ENCODE measurements around the gene TMEM269. TPM values are rescaled to one million over a fixed set of nuclear protein-coding genes. Genes with fewer than 3 reads are reported as not detected.

The TMEM269 gene
- polyA plus RNA-seq, 1 donor (not counting 4 experiments of a cell fraction or from before 2014, with no cell fraction given), result 0.12 TPM

DNA sequence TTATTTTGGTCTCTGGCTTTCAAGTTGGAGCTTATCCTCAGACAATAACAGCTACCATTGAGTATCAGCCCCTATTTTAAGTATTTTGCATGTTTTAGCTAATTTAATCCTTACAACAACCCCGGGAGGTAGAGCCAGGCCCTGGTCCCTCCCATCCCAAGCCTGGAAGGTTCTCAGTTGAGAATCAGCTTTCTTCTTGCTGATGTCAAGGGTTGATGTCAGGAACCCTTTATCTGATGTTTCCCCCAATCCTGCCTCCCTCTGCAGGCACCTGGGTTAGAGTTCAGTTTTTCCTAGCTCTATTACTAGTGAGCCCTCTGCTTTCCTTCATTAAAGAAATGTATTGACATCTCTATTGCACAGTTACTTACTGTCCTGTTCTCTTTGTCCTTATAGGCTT lies 36.0 kb downstream of the TMEM269 start:
- no peaks in the 10 kb centered on the region for H4K20me1 ChIP-seq (ENCODE audit: control insufficient read depth, extremely low read depth, insufficient read depth, low read length)
- no peak for DNase-seq (ENCODE audit: low read depth, low spot score)
- H3K27ac ChIP-seq (ENCODE audit: control insufficient read depth, insufficient read depth, low read length), result no peak overlapping the region
- no peaks in the 10 kb centered on the region for H3K9me1 ChIP-seq (ENCODE audit: control insufficient read depth, extremely low read depth, insufficient read depth, low read length)
- H3K9ac ChIP-seq (ENCODE audit: control insufficient read depth, extremely low read depth, insufficient read depth, low read length), result no peak overlapping the region
- FAIRE-seq, result no peak
- no peaks in the 10 kb centered on the region for H3K9me3 ChIP-seq (ENCODE audit: control insufficient read depth, low read depth, low read length)
- peaks cover 13% of the 10 kb centered on the region for H3K4me1 ChIP-seq (ENCODE audit: control insufficient read depth, extremely low read depth, insufficient read depth, low read length)
- H2AFZ ChIP-seq (ENCODE audit: control insufficient read depth, low read length), result no peak overlapping the region
- no peaks in the 10 kb centered on the region for H3K27me3 ChIP-seq (ENCODE audit: control insufficient read depth, extremely low read depth, insufficient read depth, low read length)
- no peak overlapping the region for H3K4me3 ChIP-seq (ENCODE audit: control insufficient read depth in 2 of 3, extremely low read depth in 1 of 3, insufficient read depth in 2 of 3, low read depth in 1 of 3, low read length in 3 of 3)
- H3K4me2 ChIP-seq (ENCODE audit: control insufficient read depth, extremely low read depth, insufficient read depth, low read depth, low read length), result no peak overlapping the region
- no peaks in the 10 kb centered on the region for H3K79me2 ChIP-seq (ENCODE audit: control insufficient read depth, insufficient read depth, low read length)
- TF ChIP-seq, protein P1, sequence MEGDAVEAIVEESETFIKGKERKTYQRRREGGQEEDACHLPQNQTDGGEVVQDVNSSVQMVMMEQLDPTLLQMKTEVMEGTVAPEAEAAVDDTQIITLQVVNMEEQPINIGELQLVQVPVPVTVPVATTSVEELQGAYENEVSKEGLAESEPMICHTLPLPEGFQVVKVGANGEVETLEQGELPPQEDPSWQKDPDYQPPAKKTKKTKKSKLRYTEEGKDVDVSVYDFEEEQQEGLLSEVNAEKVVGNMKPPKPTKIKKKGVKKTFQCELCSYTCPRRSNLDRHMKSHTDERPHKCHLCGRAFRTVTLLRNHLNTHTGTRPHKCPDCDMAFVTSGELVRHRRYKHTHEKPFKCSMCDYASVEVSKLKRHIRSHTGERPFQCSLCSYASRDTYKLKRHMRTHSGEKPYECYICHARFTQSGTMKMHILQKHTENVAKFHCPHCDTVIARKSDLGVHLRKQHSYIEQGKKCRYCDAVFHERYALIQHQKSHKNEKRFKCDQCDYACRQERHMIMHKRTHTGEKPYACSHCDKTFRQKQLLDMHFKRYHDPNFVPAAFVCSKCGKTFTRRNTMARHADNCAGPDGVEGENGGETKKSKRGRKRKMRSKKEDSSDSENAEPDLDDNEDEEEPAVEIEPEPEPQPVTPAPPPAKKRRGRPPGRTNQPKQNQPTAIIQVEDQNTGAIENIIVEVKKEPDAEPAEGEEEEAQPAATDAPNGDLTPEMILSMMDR (optimal IDR thresholded peaks at IDR 0.05 in 1 of 3, IDR thresholded peaks at IDR 0.05 in 1 of 3, conservative IDR thresholded peaks at IDR 0.05 in 1 of 3; ENCODE audit: extremely low read depth in 1 of 3, insufficient read depth in 2 of 3, low read length in 3 of 3), result no peak
- no peak for TF ChIP-seq EZH2 (IDR thresholded peaks at IDR 0.05; ENCODE audit: low read length)
- dilution Hi-C loops (cut with MboI; ENCODE audit: extremely low pct_ligation_motif_present, low sequenced_read_pairs), result no loop called here
- no peaks in the 10 kb centered on the region for H3K36me3 ChIP-seq (ENCODE audit: control insufficient read depth in 2 of 2, extremely low read depth in 1 of 2, insufficient read depth in 2 of 2, low read length in 2 of 2)

DNA sequence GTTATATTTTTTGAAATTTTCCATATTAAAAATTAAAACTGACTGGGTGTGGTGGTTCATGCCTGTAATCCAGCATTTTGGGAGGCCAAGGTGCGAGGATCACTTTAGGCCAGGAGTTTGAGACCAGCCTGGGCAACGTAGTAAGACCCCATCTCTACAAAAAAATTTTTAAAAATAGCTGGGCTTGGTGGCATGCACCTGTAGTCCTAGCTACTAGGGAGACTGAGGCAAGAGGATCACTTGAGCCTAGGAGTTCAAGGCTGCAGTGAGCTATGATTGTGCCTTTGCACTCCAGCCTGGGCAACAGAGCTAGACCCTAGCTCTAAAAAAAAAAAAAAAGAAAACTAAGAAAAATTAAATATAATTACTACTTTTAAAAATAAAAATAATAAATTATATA lies 36.9 kb downstream of the TMEM269 start:
- no peak for FAIRE-seq
- no peaks in the 10 kb centered on the region for H3K9me3 ChIP-seq (ENCODE audit: control insufficient read depth, low read depth, low read length)
- no peak for DNase-seq (ENCODE audit: low read depth, low spot score)
- no peaks in the 10 kb centered on the region for H3K79me2 ChIP-seq (ENCODE audit: control insufficient read depth, insufficient read depth, low read length)
- H3K36me3 ChIP-seq (ENCODE audit: control insufficient read depth in 2 of 2, extremely low read depth in 1 of 2, insufficient read depth in 2 of 2, low read length in 2 of 2), result no peaks in the 10 kb centered on the region
- no peak overlapping the region for H3K27ac ChIP-seq (ENCODE audit: control insufficient read depth, insufficient read depth, low read length)
- H3K9ac ChIP-seq (ENCODE audit: control insufficient read depth, extremely low read depth, insufficient read depth, low read length), result no peak overlapping the region
- no peak overlapping the region for H3K4me3 ChIP-seq (ENCODE audit: control insufficient read depth in 2 of 3, extremely low read depth in 1 of 3, insufficient read depth in 2 of 3, low read depth in 1 of 3, low read length in 3 of 3)
- H2AFZ ChIP-seq (ENCODE audit: control insufficient read depth, low read length), result no peak overlapping the region
- dilution Hi-C loops (cut with MboI; ENCODE audit: extremely low pct_ligation_motif_present, low sequenced_read_pairs), result no loop called here
- H3K4me1 ChIP-seq (ENCODE audit: control insufficient read depth, extremely low read depth, insufficient read depth, low read length), result peaks cover 8% of the 10 kb centered on the region
- TF ChIP-seq EZH2 (IDR thresholded peaks at IDR 0.05; ENCODE audit: low read length), result no peak
- TF ChIP-seq, protein P1 (optimal IDR thresholded peaks at IDR 0.05 in 1 of 3, IDR thresholded peaks at IDR 0.05 in 1 of 3, conservative IDR thresholded peaks at IDR 0.05 in 1 of 3; ENCODE audit: extremely low read depth in 1 of 3, insufficient read depth in 2 of 3, low read length in 3 of 3), result no peak
- H3K27me3 ChIP-seq (ENCODE audit: control insufficient read depth, extremely low read depth, insufficient read depth, low read length), result no peaks in the 10 kb centered on the region
- H3K9me1 ChIP-seq (ENCODE audit: control insufficient read depth, extremely low read depth, insufficient read depth, low read length), result no peaks in the 10 kb centered on the region
- no peak overlapping the region for H3K4me2 ChIP-seq (ENCODE audit: control insufficient read depth, extremely low read depth, insufficient read depth, low read depth, low read length)
- no peaks in the 10 kb centered on the region for H4K20me1 ChIP-seq (ENCODE audit: control insufficient read depth, extremely low read depth, insufficient read depth, low read length)
